Breast epithelium (tissue), 4 donors: Measurements from ENCODE around the gene CHST15. TPM values are rescaled to one million over a fixed set of nuclear protein-coding genes. Genes with fewer than 3 reads are reported as not detected.

Experiments
- DNase-seq, 2 donors: peaks; one replicate each; pipeline ENCODE4 v3.0.0-alpha.2; 2019; ENCODE audit warnings: low spot score in 2 of 2
- H3K27ac ChIP-seq, 2 donors: fragments of 200-600 bp; sonication (generic) in 1 of 2; one replicate each; pipeline ENCODE4 v1.5.1; 2016 to 2019; ENCODE audit warnings: mild to moderate bottlenecking in 1 of 2
- H3K27me3 ChIP-seq, 2 donors: fragments of 200-600 bp; sonication (generic) in 1 of 2; one replicate each; pipeline versions ENCODE4 v1.5.1 to v1.6.0; 2017 to 2019; ENCODE audit warnings: control low read depth in 1 of 2, mild to moderate bottlenecking in 1 of 2
- H3K36me3 ChIP-seq: fragments of 200-600 bp; one replicate; pipeline ENCODE4 v1.5.1; 2019
- H3K4me1 ChIP-seq, 2 donors: fragments of 200-600 bp; sonication (generic); one replicate each; pipeline ENCODE4 v1.5.1; 2016 to 2019; ENCODE audit warnings: control low read depth in 1 of 2
- H3K4me3 ChIP-seq, 3 donors: fragments of 200-600 bp; sonication (generic); 1 replicate in 2 of 3; 2 replicates in 1 of 3; pipeline ENCODE4 v1.5.1; 2016 to 2019; ENCODE audit warnings: mild to moderate bottlenecking in 3 of 3, moderate library complexity in 2 of 3
- H3K9me3 ChIP-seq, 2 donors: fragments of 200-600 bp; sonication (generic) in 1 of 2; one replicate each; pipeline ENCODE4 v1.5.1; 2016 to 2019; ENCODE audit warnings: control low read depth in 1 of 2
- POLR2A ChIP-seq: fragments of 450-650 bp; IDR thresholded peaks from one replicate; pipeline ENCODE4 v1.6.1; 2016; ENCODE audit warnings: antibody characterized with exemption, mild to moderate bottlenecking, moderate library complexity
- POLR2AphosphoS5 ChIP-seq, 3 donors: sonication (generic); formaldehyde crosslinking; IDR thresholded peaks; one replicate each; pipeline ENCODE4 v1.6.1; 2017; ENCODE audit warnings: antibody characterized with exemption in 3 of 3
- intact Hi-C: fragments of 100-400 bp; cut with DNase I; formaldehyde crosslinking; loops from one replicate; pipeline ENCODE4 v1.15.1; 2023; ENCODE audit warnings: low total_unique reads
- total RNA-seq, 3 donors: library from RNA; depleted of rRNA; stranded (reverse); fragments of >200 nt; gene quantifications; one replicate each; pipeline ENCODE4 v1.1.0, GENCODE V29; 2016
- TF ChIP-seq, protein P1 (sequence below), 3 donors: fragments of 450-650 bp; IDR thresholded peaks; one replicate each; pipeline ENCODE4 v1.5.1; 2016 to 2017; ENCODE audit warnings: antibody characterized with exemption in 3 of 3, mild to moderate bottlenecking in 3 of 3, moderate library complexity in 3 of 3

The CHST15 gene
- total RNA-seq, 3 donors from 2014 or later = 19.0 to 57.8 (median 56.4) TPM

DNA sequence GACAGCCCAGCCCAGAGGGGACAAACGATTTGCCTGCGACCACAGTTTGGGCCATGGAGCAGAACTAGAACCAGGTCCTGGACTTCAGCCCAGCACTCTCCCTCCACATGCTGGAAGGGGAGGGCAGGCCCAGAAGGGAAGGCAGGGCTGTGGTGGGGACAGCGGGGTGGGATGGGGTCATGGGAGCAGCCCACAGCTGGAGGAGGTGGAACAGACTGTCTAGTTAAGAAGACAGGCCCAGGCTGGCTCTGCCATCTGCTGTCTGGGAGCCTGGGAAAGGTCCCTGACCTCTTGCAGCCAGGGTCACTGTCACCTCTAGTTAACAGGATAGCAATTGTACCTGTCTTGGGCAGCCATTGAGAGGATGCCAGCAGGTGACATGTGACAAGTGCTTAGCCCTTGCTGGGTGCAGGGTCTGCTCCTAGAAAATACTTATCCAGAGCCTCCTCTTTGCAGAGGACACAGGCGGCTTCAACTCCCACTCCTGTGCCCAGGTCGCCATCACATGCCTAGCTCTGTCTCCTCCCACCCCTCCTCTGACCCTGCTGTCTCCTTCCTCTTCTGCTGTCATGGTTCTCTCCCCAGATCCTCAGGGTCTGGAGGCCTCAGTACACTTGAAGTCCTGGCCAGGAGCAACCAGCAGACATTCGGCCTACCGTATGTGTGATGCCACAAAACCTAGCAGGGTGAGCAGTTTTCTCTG lies 37.0 kb upstream of the CHST15 start:
- H3K9me3 ChIP-seq = no peaks in the 10 kb centered on the region
- no peak overlapping the region for H3K4me3 ChIP-seq
- H3K4me1 ChIP-seq = no peaks in the 10 kb centered on the region
- no peak for TF ChIP-seq POLR2AphosphoS5 (IDR thresholded peaks at IDR 0.05)
- no peak for TF ChIP-seq POLR2A
- TF ChIP-seq, protein P1, sequence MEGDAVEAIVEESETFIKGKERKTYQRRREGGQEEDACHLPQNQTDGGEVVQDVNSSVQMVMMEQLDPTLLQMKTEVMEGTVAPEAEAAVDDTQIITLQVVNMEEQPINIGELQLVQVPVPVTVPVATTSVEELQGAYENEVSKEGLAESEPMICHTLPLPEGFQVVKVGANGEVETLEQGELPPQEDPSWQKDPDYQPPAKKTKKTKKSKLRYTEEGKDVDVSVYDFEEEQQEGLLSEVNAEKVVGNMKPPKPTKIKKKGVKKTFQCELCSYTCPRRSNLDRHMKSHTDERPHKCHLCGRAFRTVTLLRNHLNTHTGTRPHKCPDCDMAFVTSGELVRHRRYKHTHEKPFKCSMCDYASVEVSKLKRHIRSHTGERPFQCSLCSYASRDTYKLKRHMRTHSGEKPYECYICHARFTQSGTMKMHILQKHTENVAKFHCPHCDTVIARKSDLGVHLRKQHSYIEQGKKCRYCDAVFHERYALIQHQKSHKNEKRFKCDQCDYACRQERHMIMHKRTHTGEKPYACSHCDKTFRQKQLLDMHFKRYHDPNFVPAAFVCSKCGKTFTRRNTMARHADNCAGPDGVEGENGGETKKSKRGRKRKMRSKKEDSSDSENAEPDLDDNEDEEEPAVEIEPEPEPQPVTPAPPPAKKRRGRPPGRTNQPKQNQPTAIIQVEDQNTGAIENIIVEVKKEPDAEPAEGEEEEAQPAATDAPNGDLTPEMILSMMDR (IDR thresholded peaks at IDR 0.05) = no peak
- no peak for DNase-seq
- intact Hi-C loops = no loop called here
- H3K27me3 ChIP-seq = no peaks in the 10 kb centered on the region
- no peaks in the 10 kb centered on the region for H3K36me3 ChIP-seq
- no peak overlapping the region for H3K27ac ChIP-seq

DNA sequence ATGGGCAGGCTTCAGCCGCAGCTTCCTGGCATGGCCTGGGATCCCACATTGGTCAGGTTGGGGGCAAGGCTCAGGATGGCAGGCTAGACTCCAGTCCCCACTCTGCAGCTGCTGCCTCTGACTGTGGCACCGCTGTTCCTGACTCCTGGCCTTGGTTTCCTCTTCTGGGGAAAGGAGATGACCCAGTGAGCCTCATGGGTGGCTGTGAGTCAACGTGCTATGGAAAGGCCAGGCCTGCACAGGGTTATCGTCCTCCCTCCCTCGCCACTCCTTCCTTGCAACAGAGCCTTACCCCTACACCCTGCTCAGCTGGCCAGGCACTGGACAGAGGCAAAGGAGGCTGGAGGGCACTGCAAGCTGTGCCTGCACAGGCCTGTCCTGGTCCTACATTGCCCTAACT lies 36.1 kb upstream of the CHST15 start:
- H3K27ac ChIP-seq = no peak overlapping the region
- no peaks in the 10 kb centered on the region for H3K36me3 ChIP-seq
- no peaks in the 10 kb centered on the region for H3K9me3 ChIP-seq
- DNase-seq = no peak
- no peaks in the 10 kb centered on the region for H3K27me3 ChIP-seq
- H3K4me1 ChIP-seq = no peaks in the 10 kb centered on the region
- no peak overlapping the region for H3K4me3 ChIP-seq
- TF ChIP-seq POLR2AphosphoS5 (IDR thresholded peaks at IDR 0.05) (no peak), POLR2A (no peak)
- TF ChIP-seq, protein P1 (IDR thresholded peaks at IDR 0.05) = no peak
- intact Hi-C loops = no loop called here

DNA sequence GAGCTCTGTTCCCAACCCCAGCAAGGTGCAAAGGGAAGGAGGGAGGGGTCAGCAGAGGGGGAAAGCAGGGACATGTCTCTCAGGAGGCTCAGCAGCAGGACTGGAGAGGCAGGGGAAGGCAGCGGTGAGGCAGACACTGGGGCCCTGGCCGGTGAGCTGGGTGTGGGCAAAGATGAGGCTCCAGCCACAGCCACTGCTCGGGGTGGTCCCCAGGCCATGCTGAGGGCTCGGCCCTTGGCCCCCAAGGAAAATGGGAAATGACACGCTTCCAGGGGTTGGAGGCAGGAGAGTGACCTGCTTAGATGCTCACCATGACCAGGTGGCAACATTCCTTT lies 35.4 kb upstream of the CHST15 start:
- H3K9me3 ChIP-seq = no peaks in the 10 kb centered on the region
- intact Hi-C loops = no loop called here
- H3K4me3 ChIP-seq = no peak overlapping the region
- H3K27ac ChIP-seq = no peak overlapping the region
- no peak for TF ChIP-seq POLR2AphosphoS5 (IDR thresholded peaks at IDR 0.05)
- TF ChIP-seq POLR2A = no peak
- TF ChIP-seq, protein P1 (IDR thresholded peaks at IDR 0.05) = no peak
- H3K36me3 ChIP-seq = no peaks in the 10 kb centered on the region
- no peaks in the 10 kb centered on the region for H3K4me1 ChIP-seq
- DNase-seq = no peak
- no peaks in the 10 kb centered on the region for H3K27me3 ChIP-seq

- no peak overlapping the region for H3K4me3 ChIP-seq
- H3K4me1 ChIP-seq = no peaks in the 10 kb centered on the region
- TF ChIP-seq, protein P1 (IDR thresholded peaks at IDR 0.05) = no peak
- TF ChIP-seq POLR2A = no peak
- TF ChIP-seq POLR2AphosphoS5 (IDR thresholded peaks at IDR 0.05) = no peak
- intact Hi-C loops = no loop called here
- no peaks in the 10 kb centered on the region for H3K9me3 ChIP-seq
- no peak for DNase-seq
- H3K27me3 ChIP-seq = no peaks in the 10 kb centered on the region
- H3K36me3 ChIP-seq = no peaks in the 10 kb centered on the region
- H3K27ac ChIP-seq = no peak overlapping the region
Observed at GRCh38 chr10:124127965-124128810, 34.8 kb upstream of the CHST15 start.

DNA sequence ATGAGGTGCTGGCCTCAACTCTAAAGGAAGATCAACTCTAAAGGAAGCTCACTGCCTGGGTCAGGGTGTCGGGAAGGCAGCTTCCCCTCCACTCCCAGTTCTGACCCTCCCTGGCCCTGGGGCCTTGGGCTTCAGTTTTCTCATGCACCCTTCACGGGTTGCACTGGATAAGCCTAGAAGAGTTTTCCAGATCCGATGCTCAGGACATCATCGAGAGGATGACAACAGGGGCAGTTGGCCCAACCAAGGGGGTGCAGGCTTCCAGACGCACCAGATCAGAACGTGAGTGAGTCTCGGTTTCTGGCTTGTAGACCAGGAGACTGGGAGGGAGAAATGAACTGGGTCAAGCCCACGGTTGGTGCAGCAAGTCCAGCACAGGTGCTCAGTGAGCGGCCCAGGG lies 34.2 kb upstream of the CHST15 start:
- TF ChIP-seq, protein P1 (IDR thresholded peaks at IDR 0.05) = no peak
- TF ChIP-seq POLR2AphosphoS5 (IDR thresholded peaks at IDR 0.05) (no peak), POLR2A (no peak)
- Histone ChIP-seq H3K27me3 (no peaks in the 10 kb centered on the region), H3K4me3 (no peak overlapping the region), H3K27ac (no peak overlapping the region), H3K9me3 (no peaks in the 10 kb centered on the region), H3K36me3 (no peaks in the 10 kb centered on the region), H3K4me1 (no peaks in the 10 kb centered on the region)
- DNase-seq = no peak
- intact Hi-C loops = no loop called here
